Type B pancreatic cell (in vitro differentiated cells): Measurements from ENCODE around the gene MARK2. TPM values are rescaled to one million over a fixed set of nuclear protein-coding genes. Genes with fewer than 3 reads are reported as not detected.
A peak's percentile ranks its signal among the peaks of the same experiment; 100 is the strongest.

Experiments used
- DNase-seq: peaks from one replicate; pipeline ENCODE4 v3.0.0; 2021; ENCODE audit warnings: mixed read lengths; ENCODE audit not compliant: unreplicated experiment; ENCODE audit errors: extremely low spot score
- H3K27ac Mint-ChIP-seq: 2 replicates; pipeline ENCODE4 v1.8.0; 2021; ENCODE audit warnings: mild to moderate bottlenecking, mixed read lengths
- H3K27me3 Mint-ChIP-seq: 2 replicates; pipeline ENCODE4 v1.8.0; 2021; ENCODE audit warnings: mixed read lengths
- H3K36me3 Mint-ChIP-seq: 2 replicates; pipeline ENCODE4 v1.8.0; 2021; ENCODE audit warnings: mixed read lengths
- H3K4me1 Mint-ChIP-seq: one replicate; pipeline ENCODE4 v1.8.0; 2021; ENCODE audit warnings: mixed read lengths; ENCODE audit not compliant: unreplicated experiment
- H3K4me3 Mint-ChIP-seq: 2 replicates; pipeline ENCODE4 v1.8.0; 2021; ENCODE audit warnings: mild to moderate bottlenecking, mixed read lengths
- H3K9me3 Mint-ChIP-seq: 2 replicates; pipeline ENCODE4 v1.8.0; 2021; ENCODE audit warnings: mixed read lengths
- total RNA-seq: library from RNA; stranded (reverse); gene quantifications from 2 replicates; pipeline ENCODE4 v1.2.1, GENCODE V29; 2021; ENCODE audit warnings: low replicate concordance
- TF ChIP-seq, protein P1 (sequence below): fragments of 200-600 bp; sonication (generic); conservative IDR thresholded peaks from 2 replicates; pipeline ENCODE4 v1.5.0; 2021; ENCODE audit warnings: antibody characterized with exemption, mild to moderate bottlenecking

Gene MARK2
- total RNA-seq, 1 donor from 2014 or later = 52.8 TPM

DNA sequence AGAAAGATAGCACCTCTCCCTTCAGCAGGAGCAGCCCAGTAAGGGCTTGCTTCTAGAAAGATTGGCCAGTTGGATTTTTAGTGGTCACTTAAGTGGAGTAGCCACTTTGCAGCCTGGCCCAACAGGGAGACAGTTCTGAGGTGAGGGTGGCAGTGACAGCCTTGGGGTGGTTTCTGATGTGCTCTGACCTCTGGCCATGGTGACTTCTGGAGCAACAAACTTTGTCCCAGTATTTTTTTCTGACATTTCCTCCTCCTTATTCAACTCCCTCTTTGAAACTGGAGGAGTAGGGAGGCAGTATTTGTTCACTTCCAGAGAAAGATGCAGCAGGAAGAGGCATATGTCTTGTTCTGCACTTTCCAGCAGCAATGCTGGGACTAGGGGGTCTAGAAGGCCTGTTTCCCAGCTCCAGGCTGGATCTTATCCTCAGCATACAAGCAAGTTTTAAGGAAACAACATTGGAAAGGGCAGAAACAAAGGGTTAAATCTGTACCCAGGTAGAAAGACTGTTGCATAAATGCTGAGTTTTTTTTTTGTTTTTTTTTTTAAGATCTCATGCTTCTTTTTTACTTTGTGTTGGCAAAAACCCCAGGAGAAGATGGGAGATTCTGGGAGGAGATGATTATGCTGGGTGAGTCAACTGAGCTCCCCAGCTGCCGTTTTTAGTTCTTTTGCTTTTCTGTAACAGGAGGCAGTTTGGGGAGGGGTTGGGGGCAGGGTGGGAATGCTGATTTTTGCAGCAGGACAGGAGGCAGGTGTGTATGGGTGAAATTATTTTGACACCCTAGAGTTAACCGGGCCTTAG is 40.9 kb downstream of the MARK2 start:
- Mint-ChIP-seq H3K9me3 (no peaks in the 10 kb centered on the region), H3K4me1 (peaks cover 31% of the 10 kb centered on the region), H3K27me3 (no peaks in the 10 kb centered on the region), H3K4me3 (peak overlapping the region; percentile 6), H3K27ac (peak overlapping the region; percentile 51), H3K36me3 (peaks cover 8% of the 10 kb centered on the region)
- no peak for DNase-seq
- TF ChIP-seq, protein P1, sequence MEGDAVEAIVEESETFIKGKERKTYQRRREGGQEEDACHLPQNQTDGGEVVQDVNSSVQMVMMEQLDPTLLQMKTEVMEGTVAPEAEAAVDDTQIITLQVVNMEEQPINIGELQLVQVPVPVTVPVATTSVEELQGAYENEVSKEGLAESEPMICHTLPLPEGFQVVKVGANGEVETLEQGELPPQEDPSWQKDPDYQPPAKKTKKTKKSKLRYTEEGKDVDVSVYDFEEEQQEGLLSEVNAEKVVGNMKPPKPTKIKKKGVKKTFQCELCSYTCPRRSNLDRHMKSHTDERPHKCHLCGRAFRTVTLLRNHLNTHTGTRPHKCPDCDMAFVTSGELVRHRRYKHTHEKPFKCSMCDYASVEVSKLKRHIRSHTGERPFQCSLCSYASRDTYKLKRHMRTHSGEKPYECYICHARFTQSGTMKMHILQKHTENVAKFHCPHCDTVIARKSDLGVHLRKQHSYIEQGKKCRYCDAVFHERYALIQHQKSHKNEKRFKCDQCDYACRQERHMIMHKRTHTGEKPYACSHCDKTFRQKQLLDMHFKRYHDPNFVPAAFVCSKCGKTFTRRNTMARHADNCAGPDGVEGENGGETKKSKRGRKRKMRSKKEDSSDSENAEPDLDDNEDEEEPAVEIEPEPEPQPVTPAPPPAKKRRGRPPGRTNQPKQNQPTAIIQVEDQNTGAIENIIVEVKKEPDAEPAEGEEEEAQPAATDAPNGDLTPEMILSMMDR = no peak

DNA sequence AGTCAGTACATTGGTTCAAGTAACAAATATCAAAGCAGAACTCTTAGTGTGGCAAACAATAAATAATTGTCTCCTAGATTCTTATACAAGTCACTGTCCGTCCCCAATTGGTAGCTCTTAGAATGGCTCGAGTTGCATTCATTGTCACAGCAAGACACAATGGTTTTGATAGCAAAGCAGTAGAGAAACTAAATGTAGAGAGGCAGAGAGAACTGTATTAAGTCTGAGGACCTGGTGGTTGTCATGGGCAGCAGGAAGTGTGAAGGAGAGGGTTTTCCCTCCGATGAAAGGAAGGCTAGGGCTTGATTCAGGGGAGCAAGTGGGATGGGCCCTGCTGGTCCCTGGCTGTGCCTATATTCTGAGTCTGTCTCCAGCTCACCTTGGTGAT is 41.5 kb downstream of the MARK2 start:
- peaks cover 31% of the 10 kb centered on the region for H3K4me1 Mint-ChIP-seq
- H3K4me3 Mint-ChIP-seq = no peak overlapping the region
- no peak for DNase-seq

DNA sequence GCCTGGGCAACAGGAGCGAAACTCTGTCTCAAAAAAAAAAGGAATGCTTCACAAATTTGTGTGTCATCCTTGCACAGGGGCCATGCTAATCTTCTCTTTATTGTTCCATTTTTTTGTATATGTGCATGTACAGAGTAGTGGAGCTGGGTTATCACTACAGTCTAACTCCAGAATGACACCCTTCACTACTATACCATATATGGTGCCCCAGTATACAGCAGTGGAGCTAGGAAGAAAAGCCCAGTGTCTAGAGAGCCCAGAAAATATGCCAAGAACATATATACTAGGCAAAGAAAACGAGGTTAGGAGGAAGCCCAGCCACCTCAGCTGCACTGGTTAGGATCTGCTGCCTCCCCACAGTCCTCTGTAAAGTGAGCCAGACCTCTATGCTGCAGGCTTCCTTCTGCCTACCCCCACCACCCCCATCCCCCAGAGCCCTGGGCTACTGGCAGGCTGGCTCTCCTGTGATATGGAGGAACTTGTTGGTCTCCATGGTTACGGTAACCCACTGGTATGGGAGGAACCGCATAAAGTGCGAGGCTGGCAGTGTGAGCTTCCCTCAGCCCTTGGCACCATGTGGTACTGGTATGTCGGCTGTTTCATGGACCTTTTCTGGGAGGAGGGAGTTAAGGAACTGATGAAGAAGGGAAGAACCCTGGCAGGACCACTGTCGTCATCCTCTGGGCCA is 43.8 kb downstream of the MARK2 start:
- Mint-ChIP-seq H3K4me1 (peaks cover 40% of the 10 kb centered on the region), H3K36me3 (peaks cover 8% of the 10 kb centered on the region), H3K4me3 (no peak overlapping the region), H3K27me3 (no peaks in the 10 kb centered on the region), H3K27ac (no peak overlapping the region), H3K9me3 (no peaks in the 10 kb centered on the region)
- TF ChIP-seq, protein P1 = no peak
- no peak for DNase-seq

More for the DNA sequence above, 41.5 kb downstream of the MARK2 start:
- peaks cover 8% of the 10 kb centered on the region for H3K36me3 Mint-ChIP-seq
- TF ChIP-seq, protein P1 = no peak
- H3K27ac Mint-ChIP-seq = peak overlapping the region; percentile 11
- no peaks in the 10 kb centered on the region for H3K27me3 Mint-ChIP-seq
- H3K9me3 Mint-ChIP-seq = no peaks in the 10 kb centered on the region

DNA sequence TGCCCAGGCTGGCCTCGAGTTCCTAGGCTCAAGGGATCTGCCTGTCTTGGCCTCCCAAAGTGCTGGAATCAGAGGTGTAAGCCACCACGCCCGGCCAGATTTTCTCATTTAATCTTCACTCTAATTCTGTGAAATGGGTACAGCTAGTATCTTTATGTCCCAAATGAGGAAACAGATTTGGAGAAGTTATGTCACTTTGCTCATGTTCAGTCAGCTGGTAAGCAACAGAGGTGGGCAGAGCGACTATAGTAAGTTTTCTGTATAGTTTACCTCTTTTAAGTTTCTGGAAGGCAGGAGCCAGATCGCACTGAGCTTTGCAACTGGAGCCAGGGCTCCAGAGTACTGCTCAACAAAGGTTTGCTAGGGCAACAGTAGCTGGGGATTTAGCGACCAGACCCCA is 44.9 kb downstream of the MARK2 start:
- DNase-seq = no peak
- Mint-ChIP-seq H3K36me3 (peaks cover 8% of the 10 kb centered on the region), H3K4me1 (peaks cover 47% of the 10 kb centered on the region), H3K27me3 (no peaks in the 10 kb centered on the region), H3K9me3 (no peaks in the 10 kb centered on the region), H3K4me3 (no peak overlapping the region), H3K27ac (no peak overlapping the region)
- TF ChIP-seq, protein P1 = no peak

DNA sequence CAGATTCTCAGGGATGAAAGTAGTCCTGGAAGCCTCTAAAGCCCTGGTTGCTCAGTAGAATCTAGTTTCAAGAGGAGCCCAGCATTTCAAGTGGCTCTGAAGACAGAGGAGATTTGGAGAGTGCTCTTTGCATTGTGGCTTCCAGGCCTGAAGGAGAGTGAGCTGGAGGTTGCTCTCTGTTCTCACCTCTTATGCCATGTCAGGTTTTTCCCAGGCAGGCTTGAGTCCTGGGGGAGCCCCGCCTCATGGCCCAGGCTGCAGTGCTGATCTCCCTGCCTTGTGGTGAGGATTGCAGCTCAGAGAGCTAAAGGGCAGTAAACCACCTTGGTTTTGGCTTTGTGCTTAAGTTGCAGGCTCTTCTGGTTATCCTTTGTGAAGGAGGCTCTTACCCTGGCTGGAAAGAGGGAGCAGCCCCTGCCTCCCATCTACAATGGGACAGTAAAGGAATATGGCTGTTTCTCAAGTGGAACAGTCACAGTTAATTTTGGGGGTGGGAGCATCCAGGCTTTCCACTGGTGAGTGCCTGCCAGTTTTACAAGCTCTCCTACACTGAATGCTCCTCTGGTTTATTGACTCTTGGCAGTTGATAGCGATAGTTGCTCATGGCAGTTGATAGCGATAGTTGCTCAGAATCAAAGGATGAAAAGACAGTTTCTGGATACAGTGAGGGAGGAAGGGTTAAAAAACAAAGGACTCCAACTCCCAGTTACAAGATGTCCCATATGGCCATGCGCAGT is 45.5 kb downstream of the MARK2 start:
- Mint-ChIP-seq H3K27ac (peak overlapping the region; percentile 62), H3K4me3 (no peak overlapping the region), H3K36me3 (peaks cover 8% of the 10 kb centered on the region), H3K27me3 (no peaks in the 10 kb centered on the region), H3K4me1 (peaks cover 46% of the 10 kb centered on the region), H3K9me3 (no peaks in the 10 kb centered on the region)
- TF ChIP-seq, protein P1 = no peak
- DNase-seq = no peak
